T-helper 17 cell (primary cell): ENCODE measurements around the gene LRRC8C. TPM values are rescaled to one million over a fixed set of nuclear protein-coding genes. Genes with fewer than 3 reads are reported as not detected.
A peak's percentile ranks its signal among the peaks of the same experiment; 100 is the strongest.

ENCODE experiments used
- ATAC-seq: fragments of 150-1000 bp; cut with Tn5 transposase; 2 replicates; pipeline ENCODE4 v1.10.0; 2021; ENCODE audit warnings: mild to moderate bottlenecking, moderate library complexity
- DNase-seq, 3 donors: peaks; one replicate each; pipeline versions ENCODE4 v3.0.0 to v3.0.0-alpha.2; 2020 to 2021
- H3K9me3 ChIP-seq: one replicate; pipeline ENCODE4 v1.7.0; 2013; ENCODE audit warnings: low read length, mild to moderate bottlenecking; ENCODE audit not compliant: control insufficient read depth, poor library complexity, severe bottlenecking
- H3K27ac Mint-ChIP-seq: one replicate; pipeline ENCODE4 v1.8.0; 2022; ENCODE audit warnings: mild to moderate bottlenecking, moderate library complexity, mixed read lengths
- H3K27me3 Mint-ChIP-seq: one replicate; pipeline ENCODE4 v1.8.0; 2022; ENCODE audit warnings: mixed read lengths
- H3K36me3 Mint-ChIP-seq: one replicate; pipeline ENCODE4 v1.8.0; 2022; ENCODE audit warnings: low read depth, mixed read lengths
- H3K4me1 Mint-ChIP-seq: one replicate; pipeline ENCODE4 v1.8.0; 2022; ENCODE audit warnings: mild to moderate bottlenecking, mixed read lengths
- H3K4me3 Mint-ChIP-seq: one replicate; pipeline ENCODE4 v1.8.0; 2022; ENCODE audit warnings: mild to moderate bottlenecking, moderate library complexity, mixed read lengths
- total RNA-seq, 4 donors: library from RNA in 2 of 4; stranded (reverse) in 2 of 4; gene quantifications; one replicate each; pipeline ENCODE4 v1.2.3 and lab custom pipeline; 2022 to 2026

LRRC8C gene
- total RNA-seq, 2 donors from 2014 or later = 46.0 to 52.4 TPM

DNA sequence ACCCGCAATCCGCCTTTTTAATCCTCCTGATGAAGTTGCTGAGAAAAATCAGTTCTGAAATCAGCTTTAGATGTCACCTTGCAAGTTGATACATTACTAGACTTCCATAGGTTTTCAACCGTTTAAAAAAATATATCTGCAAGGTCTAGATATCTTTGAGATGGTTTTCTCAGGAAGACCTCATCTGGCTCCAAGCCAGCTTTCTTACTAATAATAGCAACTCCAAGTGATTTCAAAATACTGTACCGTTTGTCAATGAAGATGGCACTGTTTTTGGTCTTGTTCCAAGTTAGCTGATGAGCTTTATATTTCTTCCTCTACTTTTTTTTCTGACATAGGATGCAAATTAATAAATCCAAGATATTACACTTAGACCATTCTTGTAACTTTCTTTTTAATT, 40.3 kb downstream of the LRRC8C start:
- Mint-ChIP-seq H3K4me1 (peaks cover 57% of the 10 kb centered on the region), H3K27me3 (no peaks in the 10 kb centered on the region), H3K36me3 (peaks cover 6% of the 10 kb centered on the region), H3K27ac (no peak overlapping the region), H3K4me3 (peak overlapping the region; percentile 16)
- ATAC-seq = no peak
- H3K9me3 ChIP-seq = no peaks in the 10 kb centered on the region
- no peak for DNase-seq

DNA sequence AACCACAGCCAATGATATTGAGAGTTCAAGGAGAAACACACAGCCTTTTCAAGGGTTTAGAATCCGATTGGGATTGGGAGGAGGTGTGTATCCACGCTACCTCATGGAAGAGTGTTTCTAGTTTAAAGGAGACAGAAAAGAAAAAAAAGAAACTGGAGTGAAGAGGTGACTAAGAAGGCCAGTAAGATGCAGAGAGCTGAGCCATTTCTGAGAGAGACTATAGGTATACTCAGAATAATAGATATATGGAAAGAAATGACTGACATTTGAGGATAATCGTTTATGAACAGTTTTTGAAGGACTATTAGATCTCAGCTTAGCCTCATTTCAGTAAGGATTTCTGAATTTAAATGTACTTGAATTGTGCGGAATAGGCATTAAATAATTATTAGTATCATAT, 42.8 kb downstream of the LRRC8C start:
- peak overlapping the region; percentile 44 for H3K4me3 Mint-ChIP-seq
- no peaks in the 10 kb centered on the region for H3K9me3 ChIP-seq
- H3K27me3 Mint-ChIP-seq = no peaks in the 10 kb centered on the region
- ATAC-seq (no peak), DNase-seq (no peak)
- H3K36me3 Mint-ChIP-seq = peaks cover 10% of the 10 kb centered on the region
- H3K4me1 Mint-ChIP-seq = peaks cover 56% of the 10 kb centered on the region
- H3K27ac Mint-ChIP-seq = peak overlapping the region; percentile 24

DNA sequence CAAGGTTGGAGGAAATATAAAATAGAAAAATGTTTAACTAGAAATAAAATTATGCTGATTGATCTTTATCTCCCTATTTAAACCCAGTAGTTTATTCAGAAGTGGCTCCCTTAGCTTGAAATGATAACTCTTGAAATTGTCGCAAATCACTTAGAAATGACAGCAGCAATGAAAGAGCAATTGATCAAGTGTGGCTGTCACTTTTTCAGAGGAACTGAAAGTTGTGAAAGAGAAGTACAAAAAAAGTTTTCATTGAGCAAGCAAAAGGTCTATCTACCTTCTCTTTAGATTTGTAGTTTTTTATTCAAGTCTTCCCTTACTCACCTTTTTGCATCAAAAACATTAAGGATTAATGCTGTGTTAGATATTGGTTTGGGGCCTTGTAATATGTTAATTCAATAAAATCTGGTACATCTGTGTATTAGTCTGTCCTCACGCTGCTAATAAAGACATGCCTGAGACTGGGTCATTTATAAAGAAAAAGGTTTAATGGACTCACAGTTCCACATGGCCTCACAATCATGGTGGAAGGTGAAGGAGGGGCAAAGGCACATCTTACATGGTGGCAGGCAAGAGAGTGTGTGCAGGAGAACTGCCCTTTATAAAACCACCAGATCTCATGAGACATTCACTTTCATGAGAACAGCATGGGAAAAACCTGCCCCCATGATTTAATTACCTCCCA, 48.3 kb downstream of the LRRC8C start:
- H3K27ac Mint-ChIP-seq = peak overlapping the region; percentile 65
- peaks cover 6% of the 10 kb centered on the region for H3K36me3 Mint-ChIP-seq
- no peaks in the 10 kb centered on the region for H3K9me3 ChIP-seq
- no peak overlapping the region for H3K4me3 Mint-ChIP-seq
- no peak for ATAC-seq
- H3K27me3 Mint-ChIP-seq = no peaks in the 10 kb centered on the region
- peaks cover 32% of the 10 kb centered on the region for H3K4me1 Mint-ChIP-seq
- no peak for DNase-seq

DNA sequence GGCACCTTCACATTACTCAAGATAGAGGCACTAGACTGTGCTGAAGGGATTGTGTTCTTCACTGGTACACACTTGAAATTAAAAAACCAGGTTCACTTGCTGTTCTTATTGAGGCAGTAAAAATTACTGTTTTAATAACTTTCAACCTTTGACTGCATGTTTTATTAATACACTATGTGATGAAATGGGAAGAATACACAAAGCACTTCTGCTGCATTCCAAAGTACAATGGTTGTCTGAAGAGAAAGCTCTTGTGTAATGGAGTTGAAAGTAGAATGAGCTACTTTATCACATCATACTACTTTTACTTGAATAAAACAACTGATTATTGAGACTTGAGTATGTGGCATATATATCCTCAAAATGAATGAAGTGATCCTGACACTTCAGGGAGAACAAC, 49.7 kb downstream of the LRRC8C start:
- no peaks in the 10 kb centered on the region for H3K27me3 Mint-ChIP-seq
- H3K4me1 Mint-ChIP-seq = peaks cover 36% of the 10 kb centered on the region
- no peak overlapping the region for H3K4me3 Mint-ChIP-seq
- H3K9me3 ChIP-seq = no peaks in the 10 kb centered on the region
- no peak overlapping the region for H3K27ac Mint-ChIP-seq
- peaks cover 10% of the 10 kb centered on the region for H3K36me3 Mint-ChIP-seq
- no peak for DNase-seq
- ATAC-seq = no peak

DNA sequence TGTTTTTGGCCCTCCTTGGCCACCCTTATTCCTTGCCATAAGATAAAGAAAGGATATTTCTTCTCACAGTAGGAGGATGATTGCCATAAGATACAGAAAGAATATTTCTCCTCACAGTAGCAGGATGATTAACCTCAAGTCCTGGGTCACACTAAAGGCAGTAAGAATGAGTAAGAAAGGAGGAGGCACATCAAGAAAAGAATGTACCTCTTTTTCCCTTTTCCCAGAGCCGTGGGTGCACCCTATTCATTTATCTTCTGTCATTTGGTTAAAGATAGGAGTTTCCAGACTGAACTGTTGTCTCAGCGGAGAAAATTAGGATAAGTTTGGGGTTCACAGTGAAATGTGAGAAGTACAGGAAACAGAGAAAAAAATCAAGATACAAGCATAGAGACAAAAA, 52.5 kb downstream of the LRRC8C start:
- H3K36me3 Mint-ChIP-seq = peaks cover 22% of the 10 kb centered on the region
- no peaks in the 10 kb centered on the region for H3K9me3 ChIP-seq
- H3K27ac Mint-ChIP-seq = peak overlapping the region; percentile 63
- DNase-seq = no peak
- no peak for ATAC-seq
- peak overlapping the region; percentile 59 for H3K4me3 Mint-ChIP-seq
- no peaks in the 10 kb centered on the region for H3K27me3 Mint-ChIP-seq
- peaks cover 40% of the 10 kb centered on the region for H3K4me1 Mint-ChIP-seq

DNA sequence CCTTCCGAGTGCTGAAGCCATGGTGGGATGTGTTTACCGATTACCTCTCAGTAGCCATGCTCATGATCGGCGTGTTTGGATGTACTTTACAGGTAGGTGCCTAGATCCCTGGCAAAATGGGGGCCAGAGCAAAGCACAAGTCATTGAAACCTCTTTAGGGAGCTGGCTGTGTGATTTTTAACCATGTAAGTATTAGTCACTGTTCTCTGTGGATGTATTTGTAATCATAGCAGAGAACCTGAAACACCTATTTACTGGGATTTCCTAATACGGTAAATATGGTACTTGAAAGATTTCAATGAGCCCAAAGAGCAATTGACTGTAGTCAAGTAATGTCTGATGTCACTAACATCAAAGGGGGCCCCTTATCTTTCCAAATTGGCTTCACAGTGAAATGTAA, 53.6 kb downstream of the LRRC8C start:
- peaks cover 22% of the 10 kb centered on the region for H3K36me3 Mint-ChIP-seq
- no peaks in the 10 kb centered on the region for H3K9me3 ChIP-seq
- no peak overlapping the region for H3K4me3 Mint-ChIP-seq
- H3K4me1 Mint-ChIP-seq = peaks cover 42% of the 10 kb centered on the region
- H3K27ac Mint-ChIP-seq = peak overlapping the region; percentile 89
- no peak for ATAC-seq
- no peak for DNase-seq
- H3K27me3 Mint-ChIP-seq = no peaks in the 10 kb centered on the region

DNA sequence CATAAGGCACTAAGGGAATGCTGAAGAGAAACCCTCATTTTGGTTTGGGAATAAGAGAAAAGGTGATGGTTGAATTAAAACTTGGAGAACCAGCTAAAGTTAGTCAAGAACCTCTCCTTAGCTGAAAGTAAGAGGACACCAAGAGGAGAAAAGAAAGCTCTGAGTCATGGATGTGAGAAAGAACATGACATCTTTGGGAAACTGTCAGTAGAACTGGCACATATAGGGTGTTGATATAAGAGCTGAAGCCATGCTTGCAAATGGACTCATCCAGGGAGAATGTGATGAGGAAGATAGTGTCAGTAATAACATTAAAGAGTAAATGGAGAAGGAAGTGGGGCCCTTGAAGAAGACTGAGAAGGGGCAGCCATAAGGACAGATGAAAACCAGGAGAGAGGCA, 54.3 kb downstream of the LRRC8C start:
- peaks cover 45% of the 10 kb centered on the region for H3K4me1 Mint-ChIP-seq
- DNase-seq (no peak), ATAC-seq (no peak)
- no peaks in the 10 kb centered on the region for H3K27me3 Mint-ChIP-seq
- no peaks in the 10 kb centered on the region for H3K9me3 ChIP-seq
- H3K27ac Mint-ChIP-seq = peak overlapping the region; percentile 89
- peaks cover 22% of the 10 kb centered on the region for H3K36me3 Mint-ChIP-seq
- no peak overlapping the region for H3K4me3 Mint-ChIP-seq

DNA sequence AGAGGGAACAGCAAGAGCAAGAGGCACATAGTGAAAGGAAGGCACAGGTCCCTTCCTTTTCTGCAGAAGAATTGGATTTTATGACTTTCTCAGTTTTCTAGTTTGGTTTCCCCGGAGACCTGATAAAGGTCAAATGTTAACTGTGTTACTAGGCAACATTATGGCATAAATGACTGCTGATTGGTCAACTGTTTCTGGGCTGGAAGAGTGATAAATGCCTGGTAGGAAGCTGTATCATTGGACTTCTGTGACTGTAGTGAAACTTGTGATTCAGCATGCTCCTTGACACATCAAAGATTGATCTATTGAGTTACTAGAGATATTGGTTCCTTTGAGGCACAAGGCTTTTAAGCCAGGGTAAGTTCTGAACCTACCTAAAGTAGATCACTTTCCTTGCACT, 55.7 kb downstream of the LRRC8C start:
- DNase-seq (no peak), ATAC-seq (no peak)
- H3K4me3 Mint-ChIP-seq = no peak overlapping the region
- no peaks in the 10 kb centered on the region for H3K27me3 Mint-ChIP-seq
- peaks cover 24% of the 10 kb centered on the region for H3K36me3 Mint-ChIP-seq
- peak overlapping the region; percentile 89 for H3K27ac Mint-ChIP-seq
- H3K4me1 Mint-ChIP-seq = peaks cover 51% of the 10 kb centered on the region
- no peaks in the 10 kb centered on the region for H3K9me3 ChIP-seq

DNA sequence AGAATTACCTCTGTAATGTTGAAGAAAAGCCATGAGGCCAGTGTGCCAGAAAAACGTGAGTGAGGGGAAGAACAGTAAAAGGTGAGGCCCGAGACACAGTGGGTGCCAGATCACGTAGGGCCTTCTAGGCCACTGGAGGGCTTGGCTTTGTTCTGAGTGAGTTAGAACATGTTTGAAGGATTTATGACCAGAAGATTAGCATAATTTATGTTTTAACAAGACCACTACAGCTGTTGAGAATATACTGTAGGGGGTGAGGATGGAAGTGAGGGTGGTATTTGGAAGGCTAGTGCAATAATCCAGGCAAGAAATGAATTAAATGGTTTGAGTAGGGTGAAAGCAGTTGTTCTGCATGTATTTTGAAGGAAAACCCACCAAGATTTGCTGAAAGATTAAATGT, 56.3 kb downstream of the LRRC8C start:
- ATAC-seq (no peak), DNase-seq (no peak)
- Mint-ChIP-seq H3K4me3 (no peak overlapping the region), H3K4me1 (peaks cover 52% of the 10 kb centered on the region), H3K36me3 (peaks cover 27% of the 10 kb centered on the region), H3K27ac (peak overlapping the region; percentile 89), H3K27me3 (no peaks in the 10 kb centered on the region)
- H3K9me3 ChIP-seq = no peaks in the 10 kb centered on the region

DNA sequence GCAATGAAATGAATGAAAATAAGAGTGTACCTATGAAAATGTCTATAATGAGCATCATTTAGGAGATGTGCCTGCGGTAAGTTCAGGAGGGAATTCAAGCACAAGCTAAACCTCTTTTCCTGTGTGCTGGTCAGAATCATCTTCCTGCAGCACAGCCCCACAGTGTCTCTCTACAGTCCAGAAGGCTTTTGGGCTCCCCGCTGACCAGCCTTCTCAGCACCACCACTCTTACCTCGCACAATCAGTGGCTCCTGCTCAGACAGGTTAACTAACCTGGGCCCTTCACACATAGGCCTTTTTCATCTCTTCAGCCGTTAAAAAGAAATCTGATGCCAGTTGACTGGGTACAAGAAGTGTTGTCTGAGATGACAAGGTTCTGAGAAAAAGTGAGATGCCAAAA, 57.7 kb downstream of the LRRC8C start:
- Mint-ChIP-seq H3K27me3 (no peaks in the 10 kb centered on the region), H3K4me3 (no peak overlapping the region), H3K4me1 (peaks cover 48% of the 10 kb centered on the region), H3K36me3 (peaks cover 24% of the 10 kb centered on the region), H3K27ac (peak overlapping the region; percentile 89)
- no peak for DNase-seq
- ATAC-seq = no peak
- H3K9me3 ChIP-seq = no peaks in the 10 kb centered on the region

DNA sequence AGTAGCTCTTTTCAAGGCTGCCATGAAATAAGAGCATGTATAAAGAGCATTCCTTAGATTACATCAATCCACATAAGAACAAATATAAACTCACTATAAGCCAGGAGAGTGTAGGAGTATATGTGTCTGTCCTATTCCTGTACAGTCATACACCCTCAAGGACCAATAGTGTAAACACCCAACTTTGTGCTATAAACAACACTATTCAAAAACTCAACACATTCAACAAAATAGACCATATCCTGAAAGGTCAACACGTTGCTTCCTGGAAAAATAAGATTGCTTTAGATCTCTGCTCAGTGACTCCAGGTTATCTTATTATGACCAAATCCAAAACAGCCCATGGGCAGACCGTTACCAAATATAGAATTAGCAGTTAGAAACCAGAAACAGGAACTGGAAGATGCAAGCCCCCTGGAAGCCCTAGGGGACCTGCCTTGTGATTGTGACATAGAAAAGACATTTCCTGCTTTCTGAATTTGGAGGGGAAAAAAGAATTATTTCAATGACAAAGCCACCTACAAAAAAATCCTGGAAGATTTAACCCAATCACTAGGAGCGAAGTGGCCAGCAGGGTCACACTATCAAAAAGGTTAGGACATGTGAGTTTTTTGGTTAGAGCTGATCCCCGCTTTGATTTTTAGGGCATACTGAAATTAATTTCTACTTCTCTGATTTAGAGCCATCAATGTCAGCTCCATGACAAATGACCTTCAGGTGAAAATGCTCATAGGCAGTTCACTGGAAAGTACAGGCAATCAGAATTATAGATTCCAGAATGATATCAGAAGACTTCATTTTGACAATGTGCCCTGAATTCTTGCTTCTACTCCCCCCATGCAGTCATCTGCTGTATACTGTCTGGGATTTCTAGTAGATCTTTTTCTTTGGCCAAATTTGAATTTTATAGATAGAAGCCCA, 59.9 kb downstream of the LRRC8C start:
- H3K4me1 Mint-ChIP-seq = peaks cover 47% of the 10 kb centered on the region
- H3K36me3 Mint-ChIP-seq = peaks cover 20% of the 10 kb centered on the region
- ATAC-seq (no peak), DNase-seq (no peak)
- H3K9me3 ChIP-seq = no peaks in the 10 kb centered on the region
- peak overlapping the region; percentile 89 for H3K27ac Mint-ChIP-seq
- H3K4me3 Mint-ChIP-seq = no peak overlapping the region
- H3K27me3 Mint-ChIP-seq = no peaks in the 10 kb centered on the region

DNA sequence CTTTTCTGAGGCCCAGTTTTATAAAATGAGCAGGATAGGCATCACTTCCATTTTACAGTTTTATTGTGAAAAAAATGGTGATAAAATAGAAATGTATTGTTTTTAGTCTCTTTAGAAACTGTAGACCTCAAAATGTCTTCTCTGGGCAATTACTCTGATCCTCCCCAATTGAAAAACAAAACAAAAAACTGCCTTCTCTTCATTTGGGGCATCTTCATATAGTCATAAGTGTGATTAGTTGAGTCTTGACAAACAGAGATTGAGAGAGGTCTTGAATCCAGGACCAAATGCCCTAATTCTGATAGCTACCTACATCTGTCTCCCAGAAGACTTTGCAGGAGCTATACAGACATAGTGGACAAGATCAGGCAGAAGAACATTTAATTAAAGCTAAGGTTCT, 62.9 kb downstream of the LRRC8C start:
- peak overlapping the region; percentile 89 for H3K27ac Mint-ChIP-seq
- no peaks in the 10 kb centered on the region for H3K27me3 Mint-ChIP-seq
- H3K4me1 Mint-ChIP-seq = peaks cover 52% of the 10 kb centered on the region
- no peaks in the 10 kb centered on the region for H3K9me3 ChIP-seq
- no peak for DNase-seq
- H3K4me3 Mint-ChIP-seq = peak overlapping the region; percentile 9
- H3K36me3 Mint-ChIP-seq = peaks cover 9% of the 10 kb centered on the region
- ATAC-seq = peak; percentile 2

DNA sequence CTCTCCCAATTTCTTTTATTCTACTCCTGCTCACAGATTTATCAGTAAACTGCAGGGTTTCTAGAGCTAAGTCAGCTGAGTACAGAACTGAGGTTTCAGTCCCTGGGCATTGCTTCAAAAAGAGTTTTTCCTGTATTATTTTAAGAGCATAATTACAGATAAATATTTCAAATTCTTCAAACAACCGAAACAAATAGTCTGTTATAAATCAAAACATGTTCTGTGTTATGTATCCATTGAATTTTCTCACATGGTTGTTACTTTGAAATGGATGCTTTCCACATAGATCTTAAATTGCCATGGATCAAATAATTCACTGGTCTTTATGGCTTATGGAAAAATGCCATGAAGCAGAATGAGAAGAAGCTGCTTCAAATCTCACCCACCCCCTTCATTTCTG, 64.5 kb downstream of the LRRC8C start:
- peak overlapping the region; percentile 59 for H3K4me3 Mint-ChIP-seq
- H3K36me3 Mint-ChIP-seq = peaks cover 10% of the 10 kb centered on the region
- no peaks in the 10 kb centered on the region for H3K27me3 Mint-ChIP-seq
- no peak for DNase-seq
- H3K27ac Mint-ChIP-seq = peak overlapping the region; percentile 89
- no peak for ATAC-seq
- no peaks in the 10 kb centered on the region for H3K9me3 ChIP-seq
- peaks cover 52% of the 10 kb centered on the region for H3K4me1 Mint-ChIP-seq
